Measurements from ENCODE around the gene CRISP1.

The CRISP1 gene

DNA sequence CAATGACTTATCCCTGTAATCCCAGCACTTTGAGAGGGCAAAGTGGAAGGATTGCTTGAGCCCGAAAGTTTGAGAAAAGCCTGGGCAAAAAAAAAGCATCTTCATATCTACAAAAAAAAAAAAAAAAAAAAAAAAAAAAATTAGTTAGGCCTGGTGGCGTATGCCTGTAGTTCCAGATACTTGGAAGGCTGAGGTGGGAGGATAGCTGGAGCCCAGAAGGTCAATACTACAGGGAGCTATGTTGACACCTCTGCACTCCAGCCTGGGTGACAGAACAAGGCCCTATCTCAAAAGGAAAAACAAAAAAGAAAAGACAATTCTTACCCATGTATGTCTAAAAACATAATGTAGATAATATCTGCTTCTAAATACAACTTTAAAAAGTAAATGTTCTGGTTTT lies 27.2 kb downstream of the CRISP1 start:
- no peak for DNase-seq

DNA sequence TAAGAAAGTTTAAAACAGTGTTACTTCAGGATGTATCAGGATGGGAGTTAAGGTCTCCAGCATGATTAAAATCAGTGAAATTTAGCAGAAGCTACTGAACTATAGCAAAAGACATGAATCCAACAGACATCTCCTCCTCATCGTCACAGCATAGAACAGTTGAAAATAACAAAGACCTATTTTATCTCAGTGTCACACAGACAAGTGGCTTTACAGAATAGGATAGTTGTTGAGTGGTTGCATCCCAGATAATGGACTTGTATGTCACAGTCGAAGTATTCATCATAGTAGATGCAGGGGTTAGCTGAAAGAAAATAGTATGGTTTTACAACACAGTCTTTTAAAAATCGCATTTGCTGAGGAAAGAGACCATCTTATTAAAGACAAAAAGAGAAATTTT lies 31.2 kb downstream of the CRISP1 start:
- no peak for DNase-seq

DNA sequence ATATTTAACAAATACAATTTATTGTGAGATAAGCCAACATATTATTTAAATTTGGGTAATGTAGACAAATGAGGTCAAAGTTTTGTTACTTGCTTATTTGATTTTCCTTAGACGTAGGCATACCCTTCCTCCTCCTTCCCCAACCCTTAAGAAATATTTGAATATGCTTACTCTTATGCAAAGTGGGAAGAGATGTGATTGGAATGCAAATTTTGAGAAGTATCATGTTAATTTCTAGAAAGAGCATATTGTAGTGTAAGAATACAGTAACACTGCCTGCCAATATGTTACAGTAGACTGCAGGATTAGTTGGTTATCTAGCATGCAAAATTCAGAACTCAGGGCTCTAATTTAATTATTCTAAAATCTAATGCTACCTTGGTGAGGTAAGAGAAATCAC lies 32.9 kb downstream of the CRISP1 start:
- no peak for DNase-seq

DNA sequence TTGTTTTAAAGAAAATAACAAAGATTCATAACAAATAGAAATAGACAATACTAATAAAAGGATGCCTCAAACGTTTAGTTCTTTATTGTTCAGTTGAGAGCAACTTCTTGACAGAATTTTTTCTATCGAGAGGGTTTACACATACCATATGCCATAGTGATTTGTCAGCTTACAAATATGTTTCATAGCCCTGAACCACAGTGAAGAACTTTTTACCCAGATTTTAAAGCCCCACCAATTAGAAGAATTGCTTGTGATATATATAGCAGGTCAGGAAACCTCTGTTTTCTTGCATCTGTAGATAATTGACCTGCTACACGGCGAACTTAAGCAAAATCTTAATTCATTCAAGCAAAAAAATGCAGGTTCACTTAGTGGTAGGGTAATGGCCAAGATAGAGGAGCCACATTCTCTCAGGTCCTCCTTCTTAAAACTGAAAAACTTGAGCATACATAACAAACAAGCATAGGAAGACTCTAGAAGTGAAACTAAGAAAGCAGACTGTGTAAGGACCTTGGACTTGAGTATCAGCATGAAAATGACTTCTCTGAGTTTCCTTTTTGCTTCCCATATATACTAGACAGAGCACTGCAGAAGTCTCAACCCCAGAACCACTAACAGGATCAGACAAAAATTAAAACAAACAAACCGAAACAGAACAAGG lies 39.5 kb downstream of the CRISP1 start:
- DNase-seq = no peak

DNA sequence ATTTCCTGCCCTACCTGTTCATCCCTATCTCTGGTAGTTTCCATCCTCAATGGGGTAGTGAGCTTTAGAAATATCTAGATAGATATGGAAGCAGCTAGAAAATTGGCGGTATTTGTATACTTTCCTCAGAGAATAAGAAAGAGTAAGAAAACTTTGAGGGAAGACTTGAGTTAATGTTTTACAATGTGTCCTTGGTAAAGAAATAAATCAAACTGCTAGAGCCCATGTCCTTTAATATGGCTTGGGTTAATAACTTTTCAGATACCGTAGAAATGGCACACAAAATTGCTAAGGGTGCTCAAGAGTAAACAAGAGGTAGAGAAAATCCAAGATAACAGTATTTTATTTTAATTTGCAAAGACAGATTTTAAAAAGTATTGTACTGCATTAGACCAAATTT lies 51.2 kb downstream of the CRISP1 start:
- no peak for DNase-seq

DNA sequence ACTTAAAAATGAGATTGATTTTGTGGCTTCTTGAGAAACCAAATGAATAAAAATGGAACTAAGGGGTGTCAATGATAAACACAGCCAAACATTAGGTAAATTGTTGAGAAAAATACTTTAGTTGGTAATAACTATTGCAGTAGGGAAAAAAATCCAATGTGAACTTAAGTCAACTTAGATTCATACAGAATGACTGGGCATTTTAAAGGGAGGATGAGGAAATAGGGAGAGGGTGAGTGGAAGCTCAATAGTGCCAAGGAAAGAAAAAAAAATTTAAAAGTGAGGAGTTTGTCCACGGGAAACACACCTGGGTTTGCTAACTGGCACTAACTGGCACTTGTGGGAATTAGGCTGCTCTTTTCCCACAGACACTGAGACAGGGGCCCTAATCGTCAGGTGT lies 53.1 kb downstream of the CRISP1 start:
- DNase-seq = no peak

DNA sequence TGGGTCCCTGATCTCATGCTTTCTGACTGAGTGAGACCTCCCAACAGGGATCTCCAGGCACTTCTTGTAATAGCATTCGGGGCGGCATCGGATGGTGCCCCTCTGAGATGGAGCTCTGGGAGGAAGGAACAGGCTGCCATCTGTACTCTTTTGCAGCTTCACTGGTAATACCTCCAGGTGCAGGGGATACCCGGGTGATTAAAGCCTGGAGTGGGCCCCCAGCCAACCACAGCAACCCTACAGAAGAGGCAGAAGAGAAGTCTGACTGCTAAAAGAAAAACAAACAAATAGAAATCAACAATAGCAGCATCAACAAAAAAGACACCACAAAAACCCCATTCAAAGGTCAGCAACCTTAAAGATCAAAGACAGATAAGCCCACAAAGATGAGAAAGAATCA lies 60.2 kb downstream of the CRISP1 start:
- no peak for DNase-seq

DNA sequence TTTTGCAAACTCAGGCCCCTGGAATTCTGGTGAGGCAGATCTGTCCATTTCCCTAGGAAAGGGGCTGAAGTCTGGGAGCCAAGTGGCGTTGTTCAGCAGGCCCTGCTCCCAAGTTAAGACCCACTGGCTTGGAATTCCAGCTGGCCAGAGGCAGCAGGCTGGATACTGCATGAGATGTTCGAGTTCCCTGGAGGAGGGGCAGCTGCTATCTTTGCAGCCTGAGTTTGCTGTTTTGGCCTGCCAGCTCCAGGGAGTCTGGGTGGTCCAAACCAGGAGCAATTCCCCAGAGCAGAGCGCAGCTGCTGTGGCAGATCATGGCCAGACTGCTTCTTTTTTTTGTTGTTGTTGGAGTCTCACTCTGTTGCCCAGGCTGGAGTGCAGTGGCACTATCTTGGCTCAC lies 61.1 kb downstream of the CRISP1 start:
- DNase-seq = no peak

DNA sequence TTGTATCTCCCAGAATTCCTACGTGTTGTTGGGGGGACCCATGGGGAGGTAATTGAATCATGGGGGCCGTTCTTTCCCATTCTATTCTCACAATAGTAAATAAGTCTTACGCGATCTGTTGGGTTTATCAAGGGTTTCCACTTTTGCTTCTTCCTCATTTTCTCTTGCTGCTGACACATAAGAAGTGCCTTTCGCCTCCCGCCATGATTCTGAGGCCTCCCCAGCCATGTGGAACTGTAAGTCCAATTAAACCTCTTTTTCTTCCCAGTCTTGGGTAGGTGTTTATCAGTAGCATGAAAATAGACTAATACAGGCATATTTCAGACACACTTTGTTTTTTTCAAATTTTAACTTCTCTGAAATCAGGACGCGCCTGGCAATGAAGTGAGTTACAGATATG lies 64.8 kb downstream of the CRISP1 start:
- DNase-seq = no peak

DNA sequence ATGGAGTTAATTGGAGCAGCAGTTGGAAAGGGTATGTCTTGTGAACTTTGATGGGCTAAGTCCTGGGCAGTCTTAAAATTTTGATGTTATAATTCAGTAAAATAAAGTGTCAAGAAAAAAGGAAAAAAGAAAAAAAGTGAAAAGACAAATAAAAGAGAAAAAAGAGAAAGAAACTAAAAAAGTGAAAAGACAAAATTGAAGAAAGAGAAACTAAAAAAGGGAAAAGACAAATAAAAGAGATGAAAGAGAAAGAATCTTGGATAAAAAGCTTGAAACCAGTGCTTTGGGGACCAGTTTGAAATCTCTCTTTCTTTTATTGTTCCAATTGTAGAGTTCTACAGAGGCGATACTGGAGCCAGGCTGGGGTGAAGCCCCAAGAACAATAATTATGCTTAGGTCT lies 67.2 kb downstream of the CRISP1 start:
- DNase-seq = no peak

DNA sequence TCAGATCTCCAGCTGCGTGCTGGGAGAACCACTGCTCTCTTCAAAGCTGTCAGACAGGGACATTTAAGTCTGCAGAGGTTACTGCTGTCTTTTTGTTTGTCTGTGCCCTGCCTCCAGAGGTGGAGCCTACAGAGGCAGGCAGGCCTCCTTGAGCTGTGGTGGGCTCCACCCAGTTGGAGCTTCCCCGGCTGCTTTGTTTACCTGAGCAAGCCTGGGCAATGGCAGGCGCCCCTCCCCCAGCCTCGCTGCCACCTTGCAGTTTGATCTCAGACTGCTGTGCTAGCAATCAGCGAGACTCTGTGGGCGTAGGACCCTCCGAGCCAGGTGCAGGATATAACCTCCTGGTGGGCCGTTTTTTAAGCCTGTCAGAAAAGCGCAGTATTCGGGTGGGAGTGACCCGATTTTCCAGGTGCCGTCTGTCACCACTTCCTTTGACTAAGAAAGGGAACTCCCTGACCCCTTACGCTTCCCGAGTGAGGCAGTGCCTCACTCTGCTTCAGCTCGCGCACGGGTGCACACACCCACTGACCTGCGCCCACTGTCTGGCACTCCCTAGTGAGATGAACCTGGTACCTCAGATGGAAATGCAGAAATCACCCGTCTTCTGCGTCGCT lies 69.4 kb downstream of the CRISP1 start:
- DNase-seq = peak in 1 of 2 experiments; percentile 17

DNA sequence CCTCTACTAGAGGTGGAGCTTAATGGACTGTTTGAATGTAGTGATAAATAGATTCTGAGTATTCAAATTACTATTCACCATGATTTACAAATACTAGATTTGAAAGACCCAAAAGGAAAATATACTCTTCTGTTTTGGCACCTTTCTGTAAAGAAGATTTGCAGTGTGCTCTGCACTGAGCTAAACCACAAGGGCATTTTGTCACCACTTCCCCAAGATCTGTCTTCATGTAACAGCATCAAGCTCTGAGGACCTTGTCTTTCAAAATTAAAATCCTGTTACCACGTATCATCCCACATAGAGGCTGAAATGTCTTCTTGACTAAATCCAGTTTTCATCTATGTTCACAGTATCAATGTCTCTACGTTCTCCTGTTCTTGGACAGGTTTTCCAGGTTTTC lies 76.0 kb downstream of the CRISP1 start:
- no peak for DNase-seq

DNA sequence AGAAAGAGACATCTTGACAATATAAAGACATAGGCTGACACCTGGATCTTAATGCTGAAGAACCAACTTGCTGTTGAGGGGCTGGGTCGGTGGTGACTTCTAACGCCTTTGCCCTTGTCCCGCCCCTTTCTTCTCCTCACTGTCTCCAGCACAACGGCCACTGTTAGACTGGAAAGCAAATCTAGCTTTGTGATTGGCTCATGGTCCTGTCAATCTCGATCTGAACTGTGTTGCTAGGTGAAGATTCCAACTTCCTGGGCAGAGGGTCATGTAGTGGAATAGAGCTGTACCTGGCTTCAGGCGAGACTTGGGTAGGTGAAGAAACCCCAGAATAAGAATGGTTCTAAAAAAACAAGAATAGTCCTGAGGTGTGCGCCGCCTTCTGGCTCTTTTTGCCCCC lies 79.2 kb downstream of the CRISP1 start, which contains the start of gene PGK2:
TSS of gene PGK2 (minus strand) at position 110 of the 400 bp plus-strand sequence. CDS start at position 12, 98 bp downstream.
- no peak for DNase-seq

DNA sequence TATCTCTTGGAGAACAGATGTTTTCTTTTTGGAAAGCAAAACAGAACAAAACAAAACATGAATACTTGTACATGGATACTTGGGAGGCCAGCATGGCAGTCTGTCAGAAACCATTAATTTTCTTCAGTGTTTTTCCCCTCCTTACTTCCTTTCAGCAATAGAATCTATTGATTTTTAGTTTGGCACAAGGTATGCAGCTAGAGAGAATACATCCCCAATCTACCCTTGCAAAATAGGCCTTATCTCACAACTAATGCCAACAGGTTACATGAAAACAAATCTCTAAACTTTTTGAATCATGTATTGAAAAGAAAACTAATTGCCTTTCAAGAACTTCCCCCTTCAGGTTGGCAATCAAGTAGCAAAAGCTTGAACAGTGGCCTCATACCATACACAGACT lies 82.1 kb downstream of the CRISP1 start:
- DNase-seq = no peak
